HL-60 (cell line): ENCODE results near the gene CBX5.
A peak's percentile ranks its signal among the peaks of the same experiment; 100 is the strongest.
"Not testable (repeated sequence)": the region's sequence is repeated elsewhere in the genome, so short reads cannot be mapped to it uniquely, and the experiment has no call there.

Experiments used
- DNase-seq, 2 experiments: peaks; one replicate each; pipeline ENCODE4 v3.0.0-alpha.2; 2010 to 2020; ENCODE audit warnings: low read depth in 1 of 2, low spot score in 1 of 2
- H3K27ac ChIP-seq: fragments of 250-450 bp; sonication (Bioruptor Pico); replicated peaks from 2 replicates; pipeline ENCODE4 v1.5.1; 2020; ENCODE audit warnings: mild to moderate bottlenecking, moderate library complexity
- H3K27me3 ChIP-seq: fragments of 250-450 bp; sonication (Bioruptor Pico); 2 replicates; pipeline ENCODE4 v1.5.1; 2021; ENCODE audit warnings: mild to moderate bottlenecking, moderate library complexity; ENCODE audit not compliant: insufficient read depth, poor library complexity, severe bottlenecking
- H3K4me3 ChIP-seq: replicated peaks from 2 replicates; pipeline ENCODE4 v1.5.1; 2011; ENCODE audit warnings: mild to moderate bottlenecking, control low read depth, low read length; ENCODE audit not compliant: insufficient read depth
- CTCF ChIP-seq: IDR thresholded peaks from one replicate; pipeline ENCODE4 v1.5.1; 2011; ENCODE audit warnings: low read length, control low read depth, inconsistent platforms; ENCODE audit not compliant: insufficient read depth
- GABPA ChIP-seq: IDR thresholded peaks from 2 replicates; pipeline ENCODE4 v1.6.1; 2012; ENCODE audit warnings: low read depth
- POLR2AphosphoS5 ChIP-seq: IDR thresholded peaks from 2 replicates; pipeline ENCODE4 v1.6.1; 2012; ENCODE audit warnings: low read depth
- REST ChIP-seq: IDR thresholded peaks from 2 replicates; pipeline ENCODE4 v1.6.1; 2012; ENCODE audit warnings: low read depth; ENCODE audit not compliant: insufficient replicate concordance
- SPI1 ChIP-seq: IDR thresholded peaks from 2 replicates; pipeline ENCODE4 v1.6.1; 2012; ENCODE audit warnings: low read depth, mild to moderate bottlenecking, borderline replicate concordance
- long read RNA-seq: library from polyadenylated mRNA; unstranded; transcript quantifications from one replicate; pipeline ENCODE4 v2.0.0, GENCODE V29; 2020

The CBX5 gene
- long read RNA-seq, full-length matches to known transcripts = 26 of 77 reads
- long read RNA-seq, partial matches to known transcripts = 14 of 77 reads
- long read RNA-seq, other reads (novel, unspliced or antisense) = 37 of 77 reads

- DNase-seq = peak; percentile 97 to 99
- no peaks in the 10 kb centered on the region for H3K27me3 ChIP-seq
- TF ChIP-seq SPI1 = no peak
- 0 out of 2 replicates have a peak, but pooled peaks have one; percentile 4 for TF ChIP-seq GABPA
- peak; percentile 97 for TF ChIP-seq POLR2AphosphoS5
- TF ChIP-seq REST = peak; percentile 27
- no peak for TF ChIP-seq CTCF
- H3K27ac ChIP-seq = peak within 1 kb of the TSS; percentile 99
- H3K4me3 ChIP-seq = peak within 1 kb of the TSS; percentile 74
Observed at GRCh38 chr12:54279632-54280467, at the start of gene CBX5. Gene CBX5 (minus strand): TSS chr12:54280122. CDS start chr12:54257650, 22,472 bp downstream.

- Histone ChIP-seq H3K4me3 (no peak overlapping the region), H3K27ac (no peak overlapping the region), H3K27me3 (no peaks in the 10 kb centered on the region)
- TF ChIP-seq REST (no peak), SPI1 (no peak), POLR2AphosphoS5 (no peak), CTCF (no peak), GABPA (no peak)
- DNase-seq = no peak
Observed at GRCh38 chr12:54328595-54329337, 48.8 kb upstream of the CBX5 start.

- peak overlapping the region; percentile 67 for H3K4me3 ChIP-seq
Observed at GRCh38 chr12:54325442-54326109, 45.7 kb upstream of the CBX5 start.

More at GRCh38 chr12:54325442-54326109, 45.7 kb upstream of the CBX5 start:
- H3K27me3 ChIP-seq = not testable (repeated sequence)
- H3K27ac ChIP-seq = peak overlapping the region; percentile 83
- DNase-seq = peak in 1 of 2 experiments; percentile 60
